HG03378 (cell line): ENCODE data around the gene CRISPLD2.
"Not testable (repeated sequence)": the region's sequence is repeated elsewhere in the genome, so short reads cannot be mapped to it uniquely, and the experiment has no call there.

Source experiments
- ATAC-seq: cut with Tn5 transposase; IDR thresholded peaks from one replicate; pipeline ENCODE4 v1.9.1; 2021; ENCODE audit warnings: mild to moderate bottlenecking, moderate library complexity; ENCODE audit not compliant: unreplicated experiment

Gene CRISPLD2

DNA sequence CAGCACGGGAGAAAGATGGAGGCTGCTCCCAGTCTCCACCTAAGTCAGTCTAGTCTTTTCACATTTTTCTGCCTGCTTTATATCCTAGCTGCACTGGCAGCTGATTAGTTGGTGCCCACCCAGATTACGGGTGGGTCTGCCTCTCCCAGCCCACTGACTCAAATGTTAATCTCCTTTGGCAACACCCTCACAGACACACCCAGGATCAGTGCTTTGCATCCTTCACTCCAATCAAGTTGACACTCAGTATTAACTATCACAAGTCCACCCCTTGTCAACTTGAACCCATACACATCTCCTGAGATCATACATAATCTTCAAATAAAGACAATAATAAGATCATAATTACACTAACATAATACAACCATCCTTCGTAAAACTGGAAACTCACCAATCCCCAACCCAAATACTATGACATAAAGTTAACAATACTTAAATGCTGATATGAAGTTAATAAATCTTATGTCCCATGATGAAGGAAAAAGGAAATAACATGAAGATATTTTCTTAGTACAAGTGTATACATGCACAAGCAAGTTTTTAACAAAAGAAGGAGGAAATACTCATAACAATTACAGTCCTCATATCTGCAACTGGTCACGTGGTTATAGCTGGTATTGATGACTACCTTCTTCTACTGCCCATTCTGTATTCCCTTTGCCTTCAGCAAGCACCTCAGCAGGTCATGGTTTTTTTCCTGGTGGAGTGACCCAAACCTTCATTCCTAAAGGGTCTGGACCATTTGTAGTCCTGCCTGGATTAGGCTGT, 35.8 kb downstream of the CRISPLD2 start:
- ATAC-seq: not testable (repeated sequence)

DNA sequence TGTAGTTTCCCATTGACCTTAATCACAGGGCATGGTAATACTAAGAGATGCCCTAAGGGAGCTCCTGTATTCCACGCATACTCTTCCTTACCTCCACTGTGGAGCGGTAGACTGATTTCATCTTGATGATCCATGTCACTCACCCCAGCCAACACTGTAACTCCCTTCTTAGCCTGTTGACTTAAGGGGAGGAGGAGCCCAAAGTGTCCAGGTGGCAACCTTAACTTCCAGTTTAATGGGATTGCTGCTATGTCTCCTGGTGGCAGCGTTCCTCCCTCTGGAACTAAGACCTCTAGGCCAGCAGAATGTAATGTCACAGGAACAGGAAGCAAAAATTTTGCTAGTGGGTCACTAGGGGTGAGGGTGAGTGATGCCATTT, 36.4 kb downstream of the CRISPLD2 start:
- not testable (repeated sequence) for ATAC-seq

DNA sequence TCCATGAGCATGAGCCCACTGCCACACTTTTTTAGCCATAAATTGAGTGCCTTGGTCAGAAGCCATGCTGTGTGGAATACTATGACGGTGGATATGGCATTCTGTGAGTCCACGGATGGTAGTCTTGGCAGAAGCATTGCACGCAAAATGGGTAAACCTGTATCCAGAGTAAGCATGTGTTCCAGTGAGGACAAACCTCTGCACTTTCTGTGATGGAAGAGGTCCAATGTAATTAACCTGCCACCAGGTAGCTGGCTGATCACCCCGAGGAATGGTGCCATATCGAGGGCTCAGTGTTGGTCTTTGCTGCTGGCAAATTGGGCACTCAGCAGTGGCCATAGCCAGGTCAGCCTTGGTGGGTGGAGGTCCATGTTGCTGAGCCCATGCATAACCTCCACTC, 37.0 kb downstream of the CRISPLD2 start:
- ATAC-seq: not testable (repeated sequence)

DNA sequence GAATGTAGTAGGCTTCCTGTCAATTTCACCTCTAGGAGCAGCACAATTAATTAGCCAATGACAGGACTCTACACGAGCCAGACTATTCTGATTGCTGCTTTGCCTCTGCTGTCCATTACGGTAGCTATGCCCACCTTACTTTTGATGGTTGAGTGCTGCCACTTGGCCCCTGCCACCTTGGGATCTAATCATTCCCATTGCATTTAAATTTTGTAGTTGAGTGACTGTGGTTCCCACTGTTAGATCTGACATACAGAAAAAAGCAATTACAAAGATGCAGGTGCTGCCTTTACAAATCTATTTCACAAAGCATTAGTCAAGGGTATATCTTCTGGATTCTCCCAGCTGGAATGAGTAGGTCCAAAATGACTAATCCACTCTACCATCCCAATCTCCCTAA, 39.9 kb downstream of the CRISPLD2 start:
- no peak for ATAC-seq

- ATAC-seq: no peak
These were observed 40.6 kb downstream of the CRISPLD2 start for GRCh38 chr16:84860383-84860782.

- no peak for ATAC-seq
These were observed 41.9 kb downstream of the CRISPLD2 start for GRCh38 chr16:84861671-84862070.

DNA sequence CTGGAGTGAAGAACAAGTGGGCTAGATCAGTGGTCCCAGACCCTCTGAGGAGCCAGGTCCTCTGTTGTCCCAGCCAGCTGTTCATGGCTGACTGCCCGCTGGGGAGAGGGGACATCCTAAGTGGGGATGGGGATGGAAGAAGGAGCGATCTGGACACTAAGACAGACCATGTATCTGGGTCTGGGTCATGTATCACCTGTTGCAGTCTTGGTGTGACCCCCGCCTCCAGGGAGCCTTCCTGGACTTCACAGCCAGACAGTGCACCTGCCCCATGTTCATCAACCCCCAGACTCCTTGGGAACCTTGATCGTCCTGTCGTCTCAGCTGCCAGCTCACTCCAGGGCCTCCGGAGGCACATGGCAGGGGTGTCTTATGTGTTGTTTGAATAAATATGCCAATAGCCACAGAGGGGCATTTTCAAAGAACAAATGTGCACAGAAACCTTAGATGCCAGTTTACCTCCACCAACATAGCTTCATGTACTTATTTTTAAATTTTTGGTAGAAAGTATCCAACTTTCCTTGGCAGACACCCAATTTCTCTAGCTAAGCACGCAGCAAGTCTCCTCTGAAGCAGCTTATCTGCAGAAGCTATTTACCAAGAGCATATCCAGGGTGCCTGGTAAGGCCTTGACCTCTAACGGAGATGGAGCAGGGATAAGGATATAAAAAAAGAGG, 43.2 kb downstream of the CRISPLD2 start:
- ATAC-seq: no peak

GRCh38 chr16:84863481-84863814, 43.7 kb downstream of the CRISPLD2 start:
- no peak for ATAC-seq

- ATAC-seq: no peak
These were observed 44.7 kb downstream of the CRISPLD2 start for GRCh38 chr16:84864326-84864955.

- no peak for ATAC-seq
These were observed 47.9 kb downstream of the CRISPLD2 start for GRCh38 chr16:84867696-84868095.

GRCh38 chr16:84868328-84868727, 48.5 kb downstream of the CRISPLD2 start:
- no peak for ATAC-seq

DNA sequence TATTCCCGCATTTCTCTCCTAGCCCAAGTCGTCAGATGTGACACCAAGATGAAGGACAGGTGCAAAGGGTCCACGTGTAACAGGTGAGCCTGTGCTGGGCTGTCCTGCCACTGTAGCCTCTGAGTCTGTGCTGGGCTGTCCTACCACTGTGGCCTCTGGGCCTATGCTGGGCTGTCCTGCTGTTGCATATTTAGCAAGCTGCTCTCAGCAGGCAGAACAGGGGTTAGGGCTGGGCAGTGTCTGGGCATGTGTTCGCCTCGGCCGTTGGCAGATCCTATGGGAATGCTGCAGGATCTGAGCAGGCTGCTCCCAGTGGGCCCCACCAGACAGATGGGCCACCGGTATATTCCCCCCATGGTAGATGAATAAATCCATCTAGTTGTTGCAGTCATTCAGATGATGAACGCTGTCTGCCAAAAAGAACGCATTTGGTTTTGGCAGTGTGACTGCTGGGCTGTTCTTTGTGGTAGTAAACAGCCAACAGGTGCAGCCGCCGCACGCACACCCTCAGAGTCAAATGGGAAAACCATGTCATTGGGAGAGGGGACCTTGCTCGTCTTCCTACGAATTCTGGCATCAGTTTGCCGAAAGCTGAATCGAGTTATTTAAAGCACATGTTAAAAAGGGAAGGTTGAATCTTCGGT, 49.2 kb downstream of the CRISPLD2 start:
- ATAC-seq: no peak

GRCh38 chr16:84869473-84869845, 49.7 kb downstream of the CRISPLD2 start:
- ATAC-seq: no peak

GRCh38 chr16:84872971-84873370, 53.2 kb downstream of the CRISPLD2 start:
- ATAC-seq: not testable (repeated sequence)

- no peak for ATAC-seq
These were observed 54.2 kb downstream of the CRISPLD2 start for GRCh38 chr16:84874004-84874435.

- no peak for ATAC-seq
These were observed 54.8 kb downstream of the CRISPLD2 start for GRCh38 chr16:84874553-84874952.

DNA sequence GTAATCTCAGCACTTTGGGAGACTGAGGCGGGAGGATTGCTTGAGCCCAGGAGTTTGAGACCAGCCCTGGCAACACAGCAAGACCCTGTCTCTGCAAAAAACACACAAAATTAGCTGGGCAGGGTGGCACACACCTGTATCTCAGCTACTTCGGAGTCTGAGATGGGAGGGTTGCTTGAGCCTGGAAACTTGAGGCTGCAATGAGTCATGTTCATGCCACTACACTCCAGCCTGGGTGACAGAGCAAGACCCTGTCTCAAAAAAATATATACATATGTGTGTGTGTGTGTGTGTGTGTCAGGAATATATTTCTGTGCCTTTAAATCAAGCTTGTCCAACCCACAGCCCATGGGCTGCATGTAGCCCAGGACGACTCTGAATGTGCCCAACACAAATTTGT, 55.2 kb downstream of the CRISPLD2 start:
- ATAC-seq: no peak

- no peak for ATAC-seq
These were observed 56.1 kb downstream of the CRISPLD2 start for GRCh38 chr16:84875846-84876245.

DNA sequence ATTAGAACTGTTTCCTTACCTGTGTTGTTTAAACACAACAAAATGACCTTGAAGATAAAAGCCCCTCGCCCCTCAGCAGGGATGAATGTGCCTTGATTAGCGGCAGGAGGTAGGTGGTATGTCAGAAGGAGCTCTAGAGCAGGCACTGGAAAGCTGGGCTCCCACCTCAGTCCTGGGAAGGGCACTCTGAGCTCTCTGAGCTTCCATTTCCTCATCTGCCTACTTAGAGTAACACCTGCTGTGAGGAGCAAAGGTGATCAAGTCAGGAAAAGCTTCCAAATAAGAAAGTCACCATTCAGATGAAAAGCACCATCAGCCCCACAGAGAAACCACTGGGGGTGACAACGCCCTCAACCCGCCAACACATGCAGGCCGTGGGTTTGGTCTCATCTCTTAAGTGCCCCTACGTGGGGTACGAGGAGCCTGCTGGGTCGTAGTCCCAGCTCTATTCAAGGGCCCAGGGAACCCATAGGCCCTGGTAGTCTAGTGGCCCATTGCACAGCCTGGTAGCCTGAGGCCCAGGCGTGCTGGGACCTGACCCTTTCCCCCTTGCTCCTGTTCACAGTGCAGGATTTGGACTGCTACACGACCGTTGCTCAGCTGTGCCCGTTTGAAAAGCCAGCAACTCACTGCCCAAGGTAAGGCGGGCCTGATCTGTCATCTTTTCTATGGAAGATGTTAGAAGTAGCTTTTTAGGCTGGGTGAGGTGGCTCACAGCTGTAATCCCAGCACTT, 57.3 kb downstream of the CRISPLD2 start:
- no peak for ATAC-seq

GRCh38 chr16:84878770-84879169, 59.0 kb downstream of the CRISPLD2 start:
- ATAC-seq: no peak
